K562 (cell line): ENCODE results near the gene YTHDC1. TPM values are rescaled to one million over a fixed set of nuclear protein-coding genes. Genes with fewer than 3 reads are reported as not detected.

Experiments used
- ATAC-seq: fragments of 200-7000 bp; cut with Tn5 transposase; 3 replicates; pipeline ENCODE4 v1.9.1; 2020; ENCODE audit warnings: moderate library complexity
- BruUV-seq: library from RNA; stranded (reverse); fragments of 400-500 nt; replicated peaks from 2 replicates; lab custom pipeline; 2021; lab: Mats Ljungman, UMichigan
- CTCF ChIA-PET: fragments of 300-600 bp; formaldehyde crosslinking; extraction: SDS; loops from one replicate; lab custom pipeline; 2021; ENCODE audit warnings: low intra/inter-chr PET ratio; lab: Yijun Ruan, JAX
- POLR2A ChIA-PET: fragments of 300-600, 350-650 bp; sonication (Branson Sonifier 250); formaldehyde crosslinking; extraction: SDS; loops from one replicate; lab custom pipeline; 2021; ENCODE audit warnings: antibody characterized with exemption, inconsistent platforms; lab: Yijun Ruan, JAX
- DNase-seq, 4 experiments: peaks; one replicate each; pipeline versions ENCODE4 v3.0.0 to v3.0.0-alpha.2; 2011 to 2018; ENCODE audit warnings: low spot score in 3 of 4, mixed read lengths in 3 of 4; ENCODE audit errors: extremely low read depth in 1 of 4
- FAIRE-seq: peaks from 2 replicates; lab custom pipeline; 2011; peaks lifted over from hg19 to GRCh38; lab: Jason Lieb, UNC
- H2AFZ ChIP-seq: 2 replicates; pipeline ENCODE4 v1.6.0; 2011; ENCODE audit warnings: low read depth, low read length, control low read depth, inconsistent platforms
- H3K27ac ChIP-seq: fragments of 200-600 bp; 3 replicates; pipeline ENCODE4 v1.8.0; 2011; ENCODE audit warnings: low read depth, mild to moderate bottlenecking, control low read depth, inconsistent platforms, low read length, moderate library complexity, mixed read lengths; ENCODE audit errors: extremely low read depth
- H3K27me3 ChIP-seq, 2 experiments: fragments of 300-600 bp in 1 of 2; 2 replicates in 1 of 2; 3 replicates in 1 of 2; pipeline versions ENCODE4 v1.6.0 to v1.8.0; 2011; ENCODE audit warnings: inconsistent platforms in 2 of 2, low read length in 2 of 2, mild to moderate bottlenecking in 1 of 2, mixed read lengths in 1 of 2, moderate library complexity in 1 of 2; ENCODE audit not compliant: control insufficient read depth in 2 of 2, insufficient read depth in 2 of 2
- H3K36me3 ChIP-seq: fragments of 300-600 bp; 3 replicates; pipeline ENCODE4 v1.8.0; 2011; ENCODE audit warnings: mild to moderate bottlenecking, low read length, inconsistent platforms; ENCODE audit not compliant: control insufficient read depth, insufficient read depth
- H3K4me1 ChIP-seq, 2 experiments: fragments of 200-600 bp in 1 of 2; replicated peaks in 1 of 2; 2 replicates in 1 of 2; 3 replicates in 1 of 2; pipeline versions ENCODE4 v1.5.1 to v1.8.0; 2011; ENCODE audit warnings: inconsistent platforms in 2 of 2, low read length in 2 of 2, mild to moderate bottlenecking in 1 of 2, mixed read lengths in 1 of 2, moderate library complexity in 1 of 2; ENCODE audit not compliant: control insufficient read depth in 2 of 2, insufficient read depth in 2 of 2
- H3K4me2 ChIP-seq: 2 replicates; pipeline ENCODE4 v1.6.1; 2011; ENCODE audit warnings: low read length, control low read depth, inconsistent platforms, mixed read lengths; ENCODE audit not compliant: insufficient read depth
- H3K4me3 ChIP-seq: fragments of 200-600 bp; sonication (generic), shearing (Covaris generic); 2 replicates; pipeline ENCODE4 v1.5.1; 2016; ENCODE audit warnings: control low read depth, inconsistent platforms
- H3K79me2 ChIP-seq: fragments of 200-600 bp; 3 replicates; pipeline ENCODE4 v1.8.0; 2011; ENCODE audit warnings: low read length, inconsistent platforms; ENCODE audit not compliant: control insufficient read depth, insufficient read depth
- H3K9ac ChIP-seq, 2 experiments: 2 replicates each; pipeline versions ENCODE4 v1.6.0 to v1.6.1; 2011; ENCODE audit warnings: low read depth in 2 of 2, low read length in 2 of 2, control low read depth in 1 of 2, inconsistent platforms in 1 of 2, mild to moderate bottlenecking in 1 of 2, mixed read lengths in 1 of 2; ENCODE audit not compliant: insufficient read depth in 1 of 2
- H3K9me1 ChIP-seq: one replicate; pipeline ENCODE4 v1.6.0; 2011; ENCODE audit warnings: inconsistent platforms, mild to moderate bottlenecking, low read length, moderate library complexity; ENCODE audit not compliant: control insufficient read depth, insufficient read depth
- H3K9me3 ChIP-seq: replicated peaks from 2 replicates; pipeline ENCODE4 v1.5.1; 2011; ENCODE audit warnings: low read depth, low read length, inconsistent platforms; ENCODE audit not compliant: control insufficient read depth, insufficient read depth
- H4K20me1 ChIP-seq: replicated peaks from 2 replicates; pipeline ENCODE4 v1.6.1; 2011; ENCODE audit warnings: low read length, inconsistent platforms, mixed read lengths; ENCODE audit not compliant: control insufficient read depth, insufficient read depth
- CHCHD3 ChIP-seq: fragments of 250-450 bp; sonication (Bioruptor Pico); IDR thresholded peaks from 2 replicates; pipeline ENCODE4 v2.1.2; 2022; ENCODE audit warnings: mild to moderate bottlenecking
- ELK1 ChIP-seq: sonication (generic); formaldehyde crosslinking; IDR thresholded peaks from 2 replicates; pipeline ENCODE4 v1.8.1; 2022; ENCODE audit warnings: missing genetic modification reagents
- FIP1L1 ChIP-seq: fragments of 200-400 bp; formaldehyde crosslinking; IDR thresholded peaks from 2 replicates; pipeline ENCODE4 v1.6.1; 2018; ENCODE audit warnings: mild to moderate bottlenecking, low read depth, low read length; ENCODE audit not compliant: poor library complexity, severe bottlenecking
- FOXJ2 ChIP-seq: fragments of 200-800 bp; sonication (Bioruptor generic); IDR thresholded peaks from 2 replicates; pipeline ENCODE4 v1.6.1; 2016; ENCODE audit warnings: missing genetic modification characterization, missing compliant biosample characterization
- GABPB1 ChIP-seq: sonication (generic); formaldehyde crosslinking; IDR thresholded peaks from 2 replicates; pipeline ENCODE4 v1.8.0; 2022; ENCODE audit warnings: mild to moderate bottlenecking, missing genetic modification reagents
- GTF2E2 ChIP-seq: fragments of 200-800 bp; sonication (Bioruptor generic); IDR thresholded peaks from 2 replicates; pipeline ENCODE4 v1.6.1; 2016; ENCODE audit warnings: missing genetic modification characterization, missing compliant biosample characterization
- HCFC1 ChIP-seq: IDR thresholded peaks from 2 replicates; pipeline ENCODE4 v1.6.1; 2012; ENCODE audit warnings: low read depth, low read length, improper control_type of control experiment
- HDAC3 ChIP-seq: fragments of 450-650 bp; IDR thresholded peaks from 2 replicates; pipeline ENCODE4 v1.6.1; 2018; ENCODE audit warnings: borderline replicate concordance, mild to moderate bottlenecking, moderate library complexity; ENCODE audit not compliant: partially characterized antibody
- KDM5B ChIP-seq: fragments of 200-600 bp; sonication (generic); IDR thresholded peaks from 2 replicates; pipeline ENCODE4 v1.6.1; 2012; ENCODE audit warnings: low read depth, mild to moderate bottlenecking, moderate library complexity, low read length, control low read depth, inconsistent platforms; ENCODE audit not compliant: insufficient replicate concordance
- KLF1 ChIP-seq: fragments of 450-650 bp; IDR thresholded peaks from 2 replicates; pipeline ENCODE4 v1.6.1; 2016; ENCODE audit warnings: missing genetic modification characterization, missing compliant biosample characterization
- NFIC ChIP-seq: fragments of 450-650 bp; IDR thresholded peaks from 2 replicates; pipeline ENCODE4 v1.6.1; 2017; ENCODE audit warnings: mild to moderate bottlenecking, inconsistent platforms
- POLR3G ChIP-seq: IDR thresholded peaks from 2 replicates; pipeline ENCODE4 v1.6.1; 2011; ENCODE audit not compliant: insufficient read length, insufficient replicate concordance; ENCODE audit errors: extremely low read depth
- RERE ChIP-seq: sonication (generic); formaldehyde crosslinking; IDR thresholded peaks from 2 replicates; pipeline ENCODE4 v1.8.0; 2023; ENCODE audit warnings: missing genetic modification reagents, mild to moderate bottlenecking, borderline replicate concordance
- RFX1 ChIP-seq: fragments of 450-650 bp; IDR thresholded peaks from 2 replicates; pipeline ENCODE4 v1.6.1; 2016; ENCODE audit warnings: mild to moderate bottlenecking, moderate library complexity
- SUPT5H ChIP-seq: fragments of 450-650 bp; IDR thresholded peaks from 2 replicates; pipeline ENCODE4 v1.6.1; 2016
- ZC3H4 ChIP-seq: sonication (generic); formaldehyde crosslinking; IDR thresholded peaks from 2 replicates; pipeline ENCODE4 v1.9.0; 2021; ENCODE audit warnings: missing genetic modification reagents, borderline replicate concordance
- ZKSCAN3 ChIP-seq: fragments of 250-450 bp; sonication (Bioruptor Pico); IDR thresholded peaks from 2 replicates; pipeline ENCODE4 v1.4.0; 2020
- WGBS: fragments of 100-300 bp; shearing (Covaris generic); methylation state at CpG from one replicate; pipeline ENCODE4 v1.1.6; 2016; ENCODE audit warnings: low coverage, mixed read lengths; ENCODE audit not compliant: insufficient coverage; ENCODE audit errors: missing lambda C conversion rate; 5-methylcytosine and 5-hydroxymethylcytosine counted together
- in situ Hi-C: fragments of 300-500 bp; cut with MboI; formaldehyde crosslinking; loops from 4 replicates; pipeline ENCODE4 v1.15.0; 2018; ENCODE audit warnings: inconsistent platforms, mixed read lengths
- intact Hi-C: fragments of 100-400 bp; cut with micrococcal nuclease; formaldehyde crosslinking; loops from 2 replicates; pipeline ENCODE4 v1.14.2; 2022
- polyA plus RNA-seq, 8 experiments: library from polyadenylated mRNA; depleted of rRNA in 4 of 8; stranded (reverse) in 5 of 8; unstranded in 3 of 8; fragments of >200 nt; fragmentation: Nextera tagmentation in 2 of 8; fragmentation: Illumina TruSeq in 1 of 8; extraction: Ambion mirVana in 2 of 8; extraction: Trizol in 1 of 8; gene quantifications; 2 replicates each; pipeline versions ENCODE4 v1.2.1 to v1.2.3, GENCODE V29; 2011 to 2014; ENCODE audit warnings: inconsistent platforms in 1 of 8, missing spikeins in 1 of 8
- total RNA-seq, 7 experiments: library from RNA; depleted of rRNA in 6 of 7; stranded (reverse); fragments of >200 nt in 6 of 7; fragmentation: Illumina TruSeq in 2 of 7; extraction: Trizol in 2 of 7; gene quantifications; 2 replicates each; pipeline versions ENCODE4 v1.2.1 to v1.2.3, GENCODE V29; 2011 to 2021; ENCODE audit warnings: low replicate concordance in 1 of 7

YTHDC1 gene
- total and polyA plus RNA-seq, 9 of the 15 experiments (the other 6 are each of a cell fraction or from before 2014, with no cell fraction given), result 9.8 to 65.4 (median 51.7) TPM

GRCh38 chr4:68342134-68342533 is 7.8 kb downstream of the YTHDC1 start:
- Histone ChIP-seq H4K20me1 (peaks cover 38% of the 10 kb centered on the region), H3K36me3 (peaks cover 19% of the 10 kb centered on the region; the same call in 2 of the 3 replicates), H2AFZ (no peak overlapping the region), H3K4me1 (peaks cover 4 to 17% of the 10 kb centered on the region in 2 experiments; a peak in 3 of 5 replicates), H3K27me3 (no peaks in the 10 kb centered on the region), H3K4me3 (no peak overlapping the region), H3K27ac (no peak overlapping the region), H3K9me3 (no peaks in the 10 kb centered on the region), H3K79me2 (peaks cover 96% of the 10 kb centered on the region), H3K9me1 (peaks cover 7% of the 10 kb centered on the region), H3K4me2 (no peak overlapping the region), H3K9ac (no peak overlapping the region)
- ATAC-seq, result peak; percentile 33
- ChIA-PET CTCF (no interaction called here), POLR2A (interaction anchor here (2.3 kb wide), 1 partner anchor 10 kb away, joined by 12 read pairs; no protein-coding TSS in a partner anchor)
- peak in 2 of 4 experiments; percentile 6 to 44 for DNase-seq
- no TSS peak for BruUV-seq
- WGBS, result 47% methylated on average over 5 of the region's 5 CpGs
- intact Hi-C loops (no loop called here), in situ Hi-C loops (no loop called here)
- FAIRE-seq, result no peak
- TF ChIP-seq RFX1 (peak; percentile 79), RERE (CRISPR knock-in tag) (no peak), ELK1 (no peak), KLF1 (tag) (no peak), GABPB1 (CRISPR knock-in tag) (no peak), FOXJ2 (peak; percentile 75), HCFC1 (no peak), HDAC3 (no peak), POLR3G (no peak), ZC3H4 (no peak), SUPT5H (no peak), FIP1L1 (no peak), ZKSCAN3 (CRISPR knock-in tag) (no peak), CHCHD3 (CRISPR knock-in tag) (no peak), NFIC (peak; percentile 22; the same call in 1 of the 2 replicates), KDM5B (no peak), GTF2E2 (tag) (no peak)
